Cardiac muscle cell (in vitro differentiated cells and primary cell): ENCODE measurements around the gene UNC93B1. TPM values are rescaled to one million over a fixed set of nuclear protein-coding genes. Genes with fewer than 3 reads are reported as not detected.
A peak's percentile ranks its signal among the peaks of the same experiment; 100 is the strongest.

Experiments
- DNase-seq, 2 donors: peaks; one replicate each; pipeline versions ENCODE4 v3.0.0 to v3.0.0-alpha.2; 2010 to 2017; ENCODE audit warnings: low read depth in 1 of 2, low spot score in 1 of 2
- H3K27ac ChIP-seq: fragments of 200-600 bp; sonication (generic); 2 replicates; pipeline ENCODE4 v1.5.1; 2016
- H3K27me3 ChIP-seq: fragments of 200-600 bp; sonication (generic); 2 replicates; pipeline ENCODE4 v1.6.0; 2016; ENCODE audit warnings: control low read depth
- H3K36me3 ChIP-seq: fragments of 200-600 bp; sonication (generic); 2 replicates; pipeline ENCODE4 v1.5.1; 2016; ENCODE audit warnings: control low read depth
- H3K4me1 ChIP-seq: fragments of 200-600 bp; sonication (generic); 2 replicates; pipeline ENCODE4 v1.8.1; 2017; ENCODE audit warnings: low read depth, mild to moderate bottlenecking, mixed run types
- H3K4me3 ChIP-seq: fragments of 200-600 bp; sonication (generic); 2 replicates; pipeline ENCODE4 v1.5.1; 2016; ENCODE audit warnings: mild to moderate bottlenecking
- H3K9me3 ChIP-seq: fragments of 200-600 bp; sonication (generic); 2 replicates; pipeline ENCODE4 v1.5.1; 2017; ENCODE audit warnings: low read depth, mild to moderate bottlenecking, control low read depth
- CTCF ChIP-seq: IDR thresholded peaks from 2 replicates; pipeline ENCODE4 v1.5.1; 2012; ENCODE audit warnings: low read depth, mild to moderate bottlenecking, low read length
- polyA plus RNA-seq: library from polyadenylated mRNA; unstranded; fragments of >200 nt; fragmentation: Nextera tagmentation; extraction: Ambion mirVana; gene quantifications from 2 replicates; pipeline ENCODE4 v1.2.1, GENCODE V29; 2016
- total RNA-seq: library from RNA; depleted of rRNA; stranded (reverse); fragments of >200 nt; gene quantifications from 2 replicates; pipeline ENCODE4 v1.2.3, GENCODE V29; 2016

The UNC93B1 gene
- total and polyA plus RNA-seq, 2 experiments from 2014 or later: 13.2 to 24.0 TPM

- Histone ChIP-seq H3K36me3 (no peaks in the 10 kb centered on the region), H3K27me3 (no peaks in the 10 kb centered on the region), H3K4me3 (no peak overlapping the region), H3K9me3 (no peaks in the 10 kb centered on the region), H3K27ac (no peak overlapping the region), H3K4me1 (peaks cover 7% of the 10 kb centered on the region)
- no peak for DNase-seq
- no peak for TF ChIP-seq CTCF
Measured at GRCh38 chr11:68011051-68011943, 7.4 kb upstream of the UNC93B1 start.

- H3K36me3 ChIP-seq: no peaks in the 10 kb centered on the region
- DNase-seq: peak; percentile 17 to 92
- no peak within 1 kb of the TSS for H3K4me3 ChIP-seq
- H3K27me3 ChIP-seq: no peaks in the 10 kb centered on the region
- no peaks in the 10 kb centered on the region for H3K9me3 ChIP-seq
- peaks cover 7% of the 10 kb centered on the region for H3K4me1 ChIP-seq
- TF ChIP-seq CTCF: no peak
- H3K27ac ChIP-seq: no peak within 1 kb of the TSS
Measured at GRCh38 chr11:68010090-68011041, 6.5 kb upstream of the UNC93B1 start, which contains the start of gene ALDH3B1. ALDH3B1 (plus strand) TSS chr11:68010327; CDS start chr11:68015298, 4,971 bp downstream.

- no peak overlapping the region for H3K4me3 ChIP-seq
- DNase-seq: peak in 1 of 2 donors; percentile 61
- no peaks in the 10 kb centered on the region for H3K36me3 ChIP-seq
- H3K4me1 ChIP-seq: peaks cover 7% of the 10 kb centered on the region
- TF ChIP-seq CTCF: peak; percentile 26
- H3K9me3 ChIP-seq: no peaks in the 10 kb centered on the region
- H3K27me3 ChIP-seq: no peaks in the 10 kb centered on the region
- no peak overlapping the region for H3K27ac ChIP-seq
Measured at GRCh38 chr11:68009391-68010089, 5.6 kb upstream of the UNC93B1 start.

DNA sequence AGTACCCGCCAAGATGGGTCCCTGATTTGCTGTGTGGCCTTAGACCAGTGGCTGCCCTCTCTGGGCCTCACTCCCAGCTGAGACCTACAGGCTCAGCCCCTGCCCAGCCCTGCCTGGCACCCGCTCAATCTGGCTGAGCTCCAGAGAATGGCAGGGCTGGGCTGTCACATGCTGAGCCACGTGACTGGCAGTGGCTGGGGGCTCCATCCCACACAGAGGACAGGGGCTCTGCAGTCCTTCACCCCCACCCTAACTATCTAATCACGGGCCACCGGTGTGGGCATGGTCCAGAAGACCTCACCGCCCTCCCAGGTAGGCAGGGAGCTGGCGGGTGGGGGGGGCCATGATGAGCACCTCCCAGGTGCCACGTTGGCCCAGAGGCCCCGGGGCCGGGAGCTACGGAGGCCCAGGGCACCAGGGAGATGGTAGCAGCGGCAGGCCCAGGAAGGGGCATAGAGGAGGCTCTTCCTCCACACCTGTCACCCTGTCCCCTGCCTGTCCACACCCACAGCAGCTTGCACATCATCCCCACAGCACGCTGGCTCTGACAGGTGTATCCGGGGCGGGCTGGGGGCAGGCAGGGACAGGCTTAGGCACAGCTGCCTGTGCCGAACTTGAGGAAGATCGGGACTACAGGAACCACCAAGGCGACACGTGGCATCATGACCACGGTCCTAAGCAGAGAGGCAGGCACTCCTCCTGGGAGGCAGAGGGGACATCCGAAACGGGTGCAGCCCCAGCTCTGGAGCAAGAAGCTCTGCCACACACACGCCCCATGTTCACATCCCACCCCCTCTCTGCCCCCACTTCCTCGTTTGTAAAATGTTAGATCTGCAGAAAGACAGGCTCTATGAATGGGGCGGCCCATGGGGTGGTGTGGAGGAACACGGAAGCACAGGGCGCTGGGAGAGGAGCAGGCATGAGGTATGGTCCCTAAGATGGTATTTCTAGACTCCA lies 4.8 kb upstream of the UNC93B1 start:
- no peak overlapping the region for H3K4me3 ChIP-seq
- H3K4me1 ChIP-seq: peaks cover 7% of the 10 kb centered on the region
- no peak for TF ChIP-seq CTCF
- no peaks in the 10 kb centered on the region for H3K27me3 ChIP-seq
- H3K27ac ChIP-seq: no peak overlapping the region
- DNase-seq: no peak
- no peaks in the 10 kb centered on the region for H3K9me3 ChIP-seq
- H3K36me3 ChIP-seq: no peaks in the 10 kb centered on the region
